Parathyroid adenoma (tissue), 2 donors: ENCODE measurements around the gene ETV6.

Experiments used
- H2AFZ ChIP-seq: fragments of 300-600 bp; sonication (generic); one replicate; pipeline ENCODE4 v1.7.0; 2017; ENCODE audit warnings: antibody characterized with exemption, mild to moderate bottlenecking
- H3K27ac ChIP-seq: fragments of 300-600 bp; sonication (generic); one replicate; pipeline ENCODE4 v1.7.0; 2017
- H3K27me3 ChIP-seq: fragments of 300-600 bp; sonication (generic); one replicate; pipeline ENCODE4 v1.7.0; 2017; ENCODE audit warnings: low read length; ENCODE audit not compliant: control insufficient read depth, insufficient read depth
- H3K36me3 ChIP-seq: fragments of 300-600 bp; sonication (generic); one replicate; pipeline ENCODE4 v1.7.0; 2017; ENCODE audit warnings: low read length; ENCODE audit not compliant: control insufficient read depth, insufficient read depth
- H3K4me1 ChIP-seq: fragments of 300-600 bp; sonication (generic); one replicate; pipeline ENCODE4 v1.7.0; 2017; ENCODE audit warnings: control low read depth
- H3K4me2 ChIP-seq: fragments of 300-600 bp; sonication (generic); one replicate; pipeline ENCODE4 v1.7.0; 2017; ENCODE audit warnings: low read length
- H3K4me3 ChIP-seq: fragments of 300-600 bp; sonication (generic); one replicate; pipeline ENCODE4 v1.7.0; 2017; ENCODE audit warnings: low read depth, low read length
- H3K79me2 ChIP-seq: fragments of 300-600 bp; sonication (generic); one replicate; pipeline ENCODE4 v1.7.0; 2017; ENCODE audit warnings: control low read depth
- H3K9ac ChIP-seq: fragments of 300-600 bp; sonication (generic); one replicate; pipeline ENCODE4 v1.7.0; 2017; ENCODE audit warnings: mild to moderate bottlenecking
- H3K9me3 ChIP-seq: fragments of 300-600 bp; sonication (generic); one replicate; pipeline ENCODE4 v1.7.0; 2017; ENCODE audit warnings: low read length; ENCODE audit not compliant: control insufficient read depth
- CTCF ChIP-seq: fragments of 300-600 bp; sonication (generic); IDR thresholded peaks from one replicate; pipeline ENCODE4 v1.7.0; 2017; ENCODE audit warnings: antibody characterized with exemption, mild to moderate bottlenecking
- donor health status: primary hyperparathyroidism.

Gene ETV6

DNA sequence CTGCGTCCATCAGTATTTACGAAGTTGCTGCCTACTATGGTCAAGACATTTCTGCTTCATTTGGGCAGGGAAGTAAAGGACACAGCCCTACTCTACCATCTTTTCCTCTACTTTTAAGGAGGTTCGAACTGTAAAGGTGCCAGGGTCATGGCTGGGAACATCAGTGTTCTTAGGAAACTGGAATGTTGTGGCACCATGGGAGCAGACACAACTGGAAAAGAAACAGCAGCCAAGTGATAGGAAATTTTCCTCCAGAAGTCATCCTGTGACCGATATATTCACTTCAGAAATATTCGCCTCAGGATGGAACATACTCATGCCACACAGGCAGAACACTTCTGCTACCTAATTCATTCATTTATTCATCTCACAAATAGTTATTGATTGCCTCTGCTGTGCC, 104.4 kb downstream of the ETV6 start:
- no peaks in the 10 kb centered on the region for H3K4me1 ChIP-seq
- no peaks in the 10 kb centered on the region for H3K9me3 ChIP-seq
- no peak overlapping the region for H2AFZ ChIP-seq
- no peaks in the 10 kb centered on the region for H3K27me3 ChIP-seq
- no peak for TF ChIP-seq CTCF
- H3K79me2 ChIP-seq, result peaks cover 39% of the 10 kb centered on the region
- no peak overlapping the region for H3K4me2 ChIP-seq
- H3K36me3 ChIP-seq, result no peaks in the 10 kb centered on the region
- H3K9ac ChIP-seq, result no peak overlapping the region
- H3K27ac ChIP-seq, result no peak overlapping the region
- H3K4me3 ChIP-seq, result no peak overlapping the region

DNA sequence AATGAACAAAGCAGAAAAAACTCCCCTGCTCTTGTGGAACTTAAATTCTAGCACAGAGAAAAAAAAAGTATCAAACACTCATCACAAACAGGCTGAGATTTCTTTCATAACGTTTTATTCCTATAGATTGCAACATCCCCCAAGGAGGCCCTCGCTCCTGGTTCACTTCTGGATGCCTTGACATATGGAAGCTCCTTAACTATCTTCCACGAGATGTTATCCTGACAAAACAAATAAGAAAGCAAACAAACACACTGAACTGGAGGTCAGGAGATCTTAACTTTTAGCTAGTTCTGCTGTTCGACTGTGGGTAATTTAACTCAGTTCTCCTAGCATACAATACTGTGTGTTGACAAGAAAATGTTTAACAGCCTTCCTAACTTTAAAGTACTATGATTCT, 104.8 kb downstream of the ETV6 start:
- Histone ChIP-seq H3K27me3 (no peaks in the 10 kb centered on the region), H3K4me2 (no peak overlapping the region), H2AFZ (no peak overlapping the region), H3K9me3 (no peaks in the 10 kb centered on the region), H3K4me3 (no peak overlapping the region), H3K4me1 (no peaks in the 10 kb centered on the region), H3K79me2 (peaks cover 37% of the 10 kb centered on the region), H3K27ac (no peak overlapping the region), H3K9ac (no peak overlapping the region), H3K36me3 (no peaks in the 10 kb centered on the region)
- TF ChIP-seq CTCF, result no peak

DNA sequence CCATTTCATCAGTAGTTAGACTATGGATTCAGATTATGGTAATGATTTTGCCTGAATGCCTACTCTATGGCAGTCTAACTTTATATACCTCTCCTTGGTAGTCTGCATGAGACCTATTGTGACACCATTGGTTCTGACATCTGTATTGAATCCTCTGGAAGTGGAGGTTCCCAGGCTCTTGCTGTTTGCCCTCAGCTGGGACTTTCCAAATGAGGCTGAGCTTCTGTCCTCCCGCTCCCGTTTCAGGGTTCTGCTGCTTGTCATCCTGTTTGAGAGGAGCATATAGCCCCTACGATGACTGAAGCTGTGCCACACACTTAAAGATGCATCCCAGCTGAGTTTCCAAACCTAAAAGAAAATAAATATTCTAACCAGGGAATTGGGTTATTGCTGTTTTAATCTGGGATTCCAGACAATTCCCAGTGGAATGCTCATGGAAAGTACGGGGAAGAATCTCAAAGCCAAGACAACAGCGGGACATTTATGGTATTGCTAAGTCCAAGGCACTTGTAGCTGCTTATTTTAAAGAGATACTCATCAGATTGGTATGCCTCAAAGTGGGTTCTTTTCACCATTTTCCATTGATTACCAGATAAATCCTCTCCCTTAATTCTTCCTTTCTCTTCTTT, 105.9 kb downstream of the ETV6 start:
- H2AFZ ChIP-seq, result no peak overlapping the region
- no peak overlapping the region for H3K9ac ChIP-seq
- H3K9me3 ChIP-seq, result no peaks in the 10 kb centered on the region
- H3K27me3 ChIP-seq, result no peaks in the 10 kb centered on the region
- H3K79me2 ChIP-seq, result peaks cover 35% of the 10 kb centered on the region
- no peak overlapping the region for H3K27ac ChIP-seq
- no peaks in the 10 kb centered on the region for H3K36me3 ChIP-seq
- H3K4me3 ChIP-seq, result no peak overlapping the region
- TF ChIP-seq CTCF, result no peak
- no peaks in the 10 kb centered on the region for H3K4me1 ChIP-seq
- H3K4me2 ChIP-seq, result no peak overlapping the region

DNA sequence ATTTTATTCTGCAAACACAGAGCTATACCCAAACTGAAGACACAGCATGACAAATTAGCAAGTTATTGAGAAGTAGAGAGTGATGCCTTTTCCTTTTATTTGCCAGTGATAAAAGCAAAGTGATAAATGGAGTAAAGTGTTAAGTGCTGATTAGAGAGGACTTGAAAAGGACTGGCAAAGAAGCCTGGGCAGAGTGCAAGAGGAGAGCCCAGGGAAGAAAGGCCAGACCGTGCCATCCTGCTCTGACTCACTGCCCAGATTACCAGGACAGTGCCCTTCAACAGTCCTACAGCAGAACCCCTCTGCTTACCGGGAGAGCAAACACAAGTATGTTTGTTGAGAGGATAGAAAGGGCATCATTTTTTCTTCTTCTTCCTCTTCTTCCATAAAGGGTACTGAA, 106.5 kb downstream of the ETV6 start:
- Histone ChIP-seq H3K4me1 (no peaks in the 10 kb centered on the region), H3K9me3 (no peaks in the 10 kb centered on the region), H3K27me3 (no peaks in the 10 kb centered on the region), H3K4me2 (no peak overlapping the region), H3K4me3 (no peak overlapping the region), H2AFZ (no peak overlapping the region), H3K9ac (no peak overlapping the region), H3K27ac (no peak overlapping the region), H3K36me3 (no peaks in the 10 kb centered on the region), H3K79me2 (peaks cover 35% of the 10 kb centered on the region)
- TF ChIP-seq CTCF, result no peak

DNA sequence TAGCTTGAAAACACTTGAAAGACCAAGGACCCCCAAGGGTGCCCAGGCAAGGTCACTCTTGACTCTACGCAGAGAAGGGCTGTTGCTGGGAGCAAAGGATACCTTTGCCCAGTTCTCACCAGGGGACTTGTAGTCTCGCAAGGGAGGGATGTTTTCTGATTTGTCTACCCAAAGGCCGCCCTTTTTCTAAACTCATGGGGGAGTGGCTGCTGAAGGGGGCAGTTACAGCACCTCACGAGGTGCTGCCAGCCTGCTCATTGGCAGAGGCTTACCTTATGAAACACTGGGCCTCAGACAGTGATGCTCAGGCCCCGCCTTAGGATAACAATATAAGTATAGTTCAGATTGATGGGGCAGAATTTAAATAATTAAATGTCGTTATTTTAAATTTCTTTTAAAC, 107.0 kb downstream of the ETV6 start:
- Histone ChIP-seq H3K27ac (no peak overlapping the region), H3K79me2 (peaks cover 35% of the 10 kb centered on the region), H3K36me3 (no peaks in the 10 kb centered on the region), H3K4me3 (no peak overlapping the region), H3K9ac (no peak overlapping the region), H3K9me3 (no peaks in the 10 kb centered on the region), H2AFZ (no peak overlapping the region), H3K4me1 (no peaks in the 10 kb centered on the region), H3K4me2 (no peak overlapping the region), H3K27me3 (no peaks in the 10 kb centered on the region)
- no peak for TF ChIP-seq CTCF
